IMR-90 (cell line): ENCODE results near the gene PRKCE.

Experiments used
- CTCF ChIP-seq: conservative IDR thresholded peaks from 2 replicates; pipeline ENCODE4 v1.5.1; 2012; ENCODE audit warnings: mild to moderate bottlenecking, low read depth, low read length, improper control_type of control experiment
- ELK1 ChIP-seq: fragments of 150-350 bp; IDR thresholded peaks from 2 replicates; pipeline ENCODE4 v1.6.1; 2016; ENCODE audit warnings: low read depth, mild to moderate bottlenecking, low read length, moderate library complexity, borderline replicate concordance
- POLR2A ChIP-seq: IDR thresholded peaks from 2 replicates; pipeline ENCODE4 v1.6.1; 2012; ENCODE audit warnings: mild to moderate bottlenecking, low read depth, low read length
- RAD21 ChIP-seq: IDR thresholded peaks from 2 replicates; pipeline ENCODE4 v1.6.1; 2012; ENCODE audit warnings: low read length, improper control_type of control experiment
- RCOR1 ChIP-seq: IDR thresholded peaks from 2 replicates; pipeline ENCODE4 v1.6.1; 2012; ENCODE audit warnings: mild to moderate bottlenecking, low read length, improper control_type of control experiment; ENCODE audit not compliant: insufficient replicate concordance
- USF2 ChIP-seq: fragments of 150-350 bp; IDR thresholded peaks from 2 replicates; pipeline ENCODE4 v1.6.1; 2017; ENCODE audit warnings: mild to moderate bottlenecking, antibody characterized with exemption, low read length, low read depth

GRCh38 chr2:45943219-45944044 is 292.0 kb downstream of the PRKCE start:
- TF ChIP-seq POLR2A (no peak), ELK1 (no peak), CTCF (no peak), USF2 (no peak), RAD21 (no peak), RCOR1 (no peak)
